ENCODE results near the gene IGLL5.
"Not testable (repeated sequence)": the region's sequence is repeated elsewhere in the genome, so short reads cannot be mapped to it uniquely, and the experiment has no call there.

The IGLL5 gene

DNA sequence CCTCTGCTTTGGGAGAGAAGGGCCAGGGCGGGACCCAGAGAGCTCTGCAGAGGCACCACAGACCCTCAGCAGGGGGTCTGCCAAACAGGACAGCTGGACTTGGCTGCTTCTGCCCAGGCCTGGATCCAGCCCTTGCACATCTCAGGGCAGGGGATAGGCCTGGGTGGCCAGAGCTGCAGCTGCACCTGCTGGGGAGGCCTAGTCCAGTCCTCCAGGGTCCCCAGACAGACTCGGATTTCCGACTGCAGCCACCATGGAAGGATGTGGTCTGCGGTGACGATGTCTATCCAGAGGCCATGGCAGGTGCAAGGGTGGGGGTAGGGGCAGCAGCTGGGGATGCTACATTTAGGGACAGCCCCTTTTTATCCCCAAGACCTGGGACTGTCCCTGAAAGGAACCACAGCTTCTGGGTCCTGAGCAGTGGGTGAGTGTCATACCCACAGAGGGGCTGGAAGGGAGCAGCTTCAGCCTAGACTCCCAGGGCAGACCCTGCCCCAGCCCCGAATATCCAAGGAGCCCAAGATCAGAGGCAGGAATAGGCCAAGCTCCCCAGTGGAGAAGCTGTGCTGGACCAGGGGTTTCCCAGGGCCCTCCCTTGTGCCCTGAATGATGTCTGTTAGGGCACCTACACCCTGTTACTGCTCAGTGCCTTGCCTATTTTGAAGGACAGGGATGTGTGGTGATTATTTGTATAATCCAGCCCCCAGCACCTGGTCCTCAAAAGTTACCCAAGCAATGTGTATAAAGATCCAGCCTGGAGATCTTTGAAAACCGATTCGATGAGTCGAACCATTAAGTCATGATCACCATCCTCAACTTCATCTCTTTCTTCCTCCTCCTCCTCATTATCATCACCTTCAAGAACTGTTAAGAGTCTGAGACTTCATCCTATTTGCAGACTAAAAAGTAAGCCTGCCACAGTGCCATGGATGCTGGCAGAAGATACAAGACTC, 2.5 kb upstream of the IGLL5 start:
- peak; percentile 80 for DNase-seq

DNA sequence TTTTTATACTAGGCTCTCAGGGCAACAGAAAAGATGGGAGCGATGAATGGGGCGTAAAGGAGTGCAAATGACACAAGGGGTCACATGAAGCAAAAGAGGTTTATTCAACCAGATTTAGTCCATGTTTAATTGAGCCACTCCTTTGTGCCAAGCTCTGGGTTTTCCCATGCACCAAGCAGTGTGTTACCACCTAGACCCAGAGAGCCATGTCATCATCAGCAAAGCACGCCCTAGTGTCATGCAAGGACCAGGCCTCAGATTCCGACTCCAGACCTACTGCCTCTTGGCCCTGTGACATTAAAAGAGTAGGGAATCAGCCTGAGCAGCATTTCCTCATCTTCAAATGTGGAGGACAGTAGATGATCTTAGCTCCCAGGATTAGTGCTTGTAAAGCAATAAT, 1.1 kb upstream of the IGLL5 start:
- no peak for DNase-seq

DNA sequence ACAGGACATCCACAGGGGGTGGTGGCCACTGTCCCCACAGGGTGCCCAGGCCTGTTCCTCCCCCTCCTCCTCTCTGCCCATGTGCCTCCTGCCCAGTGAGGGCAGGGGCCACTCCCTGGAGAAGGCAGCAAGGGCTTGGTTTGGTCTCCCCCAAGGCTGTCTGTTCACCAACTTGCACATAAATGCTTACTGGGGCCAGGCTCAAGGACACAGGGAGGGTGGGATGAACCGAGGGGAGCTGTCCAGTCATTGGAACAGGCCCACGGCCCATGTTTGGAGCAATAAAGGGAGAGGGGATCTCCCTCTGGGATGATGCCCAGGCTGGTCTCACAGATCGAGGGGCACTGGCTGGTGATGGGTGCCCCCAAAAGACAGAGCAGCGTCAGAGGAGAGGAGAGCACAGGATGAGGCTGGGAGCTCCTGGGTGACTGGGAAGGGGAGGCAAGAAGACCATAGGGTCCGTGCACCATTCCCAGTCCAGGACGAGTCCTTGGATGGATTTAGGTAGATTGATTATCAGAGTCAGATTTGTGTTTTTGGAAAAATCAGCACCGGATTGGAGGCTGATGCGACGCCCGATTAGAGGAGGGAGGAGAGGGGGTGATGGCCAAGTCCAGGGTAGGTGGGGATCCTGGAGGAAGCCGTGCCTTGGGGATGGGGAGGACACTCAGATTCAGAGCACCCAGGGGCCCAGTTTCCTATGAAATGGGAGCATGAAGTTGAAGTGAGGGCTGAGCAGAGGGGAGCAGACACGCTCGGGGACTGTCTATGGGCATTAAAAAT, 1.1 kb downstream of the IGLL5 start:
- no peak for DNase-seq

DNA sequence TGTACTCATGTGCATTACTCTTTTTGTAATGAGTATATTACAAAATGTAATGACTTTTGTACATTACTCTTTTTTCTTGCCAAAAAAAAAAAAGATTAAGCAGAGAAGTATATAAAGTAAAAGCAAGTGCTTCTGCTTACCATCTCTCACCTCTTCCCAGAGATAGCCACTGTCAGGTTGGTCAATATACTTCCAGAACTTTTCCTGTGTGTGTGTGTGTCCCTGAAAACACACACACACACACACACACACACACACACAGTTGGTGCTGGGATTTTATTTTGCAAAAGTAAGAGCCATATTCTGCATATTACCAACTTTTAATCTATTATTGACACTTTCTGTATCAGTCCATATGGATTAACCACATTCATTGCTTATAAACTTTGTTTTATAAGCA, 2.5 kb downstream of the IGLL5 start:
- DNase-seq = no peak

DNA sequence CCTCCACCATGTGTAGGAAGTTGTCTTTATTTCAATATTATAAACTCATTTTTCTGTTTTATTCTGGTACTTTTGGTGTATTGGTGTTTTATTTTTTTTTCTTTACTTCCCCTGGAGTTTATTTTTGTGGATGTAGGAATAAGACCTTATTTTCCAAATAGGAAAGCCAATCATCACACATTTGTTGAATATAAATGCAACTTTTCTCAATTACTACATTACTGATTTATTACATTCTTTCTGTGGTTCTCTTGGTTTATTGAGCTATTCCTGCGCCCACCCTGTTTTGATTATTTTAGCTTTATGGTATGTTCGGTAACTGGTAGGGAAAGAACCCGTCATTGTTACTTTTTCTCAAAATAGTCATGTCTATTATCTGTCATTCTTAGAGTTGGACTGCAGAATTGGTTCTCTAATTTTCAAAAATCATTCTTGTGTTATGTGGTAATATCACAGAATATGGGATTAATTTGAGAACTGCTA, 3.6 kb downstream of the IGLL5 start:
- DNase-seq = no peak

DNA sequence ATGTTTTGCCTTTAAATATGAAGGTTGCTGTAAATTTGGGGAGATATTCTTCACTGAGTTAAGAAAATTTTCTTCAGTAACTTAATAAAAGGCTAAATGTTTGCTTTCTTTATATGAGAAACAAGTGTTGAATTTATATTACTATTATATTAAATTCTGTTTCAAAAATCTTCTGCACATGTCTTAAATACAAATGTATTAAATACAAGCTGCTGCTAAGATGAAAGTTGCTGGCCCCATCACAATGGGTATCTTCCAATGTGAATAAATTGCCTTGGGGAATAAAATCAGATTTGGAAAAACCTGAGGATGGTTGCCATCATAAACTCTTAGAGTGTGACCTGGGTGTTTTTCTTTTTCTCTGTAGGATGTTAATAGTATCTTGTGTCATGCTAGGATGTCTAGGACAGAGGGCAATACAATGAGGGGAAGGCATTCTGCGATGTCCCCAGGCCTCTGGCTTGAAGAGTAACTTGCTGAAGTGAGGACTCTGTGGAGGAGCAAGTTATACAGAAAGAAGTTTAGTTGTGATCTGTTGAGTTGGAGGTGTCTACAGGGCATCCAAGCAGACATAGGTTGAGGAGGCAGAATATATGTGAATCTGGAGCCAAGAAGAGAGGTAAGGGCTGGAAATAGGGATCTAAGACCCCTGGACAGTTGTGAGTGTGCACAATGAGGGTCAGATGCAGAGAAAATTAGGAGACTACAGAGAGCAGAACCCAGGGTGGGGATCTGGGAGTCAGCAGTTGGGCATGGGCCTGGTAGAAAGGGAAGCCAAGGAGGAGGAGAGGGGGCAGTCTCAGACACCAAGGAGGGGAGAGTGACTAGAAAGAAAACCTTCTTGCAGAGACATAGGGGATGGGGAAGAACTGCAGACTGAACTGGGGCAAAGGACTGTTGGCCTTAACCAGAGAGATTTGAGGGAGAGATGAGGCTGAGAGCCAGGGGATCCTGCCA, 4.8 kb downstream of the IGLL5 start:
- no peak for DNase-seq

DNA sequence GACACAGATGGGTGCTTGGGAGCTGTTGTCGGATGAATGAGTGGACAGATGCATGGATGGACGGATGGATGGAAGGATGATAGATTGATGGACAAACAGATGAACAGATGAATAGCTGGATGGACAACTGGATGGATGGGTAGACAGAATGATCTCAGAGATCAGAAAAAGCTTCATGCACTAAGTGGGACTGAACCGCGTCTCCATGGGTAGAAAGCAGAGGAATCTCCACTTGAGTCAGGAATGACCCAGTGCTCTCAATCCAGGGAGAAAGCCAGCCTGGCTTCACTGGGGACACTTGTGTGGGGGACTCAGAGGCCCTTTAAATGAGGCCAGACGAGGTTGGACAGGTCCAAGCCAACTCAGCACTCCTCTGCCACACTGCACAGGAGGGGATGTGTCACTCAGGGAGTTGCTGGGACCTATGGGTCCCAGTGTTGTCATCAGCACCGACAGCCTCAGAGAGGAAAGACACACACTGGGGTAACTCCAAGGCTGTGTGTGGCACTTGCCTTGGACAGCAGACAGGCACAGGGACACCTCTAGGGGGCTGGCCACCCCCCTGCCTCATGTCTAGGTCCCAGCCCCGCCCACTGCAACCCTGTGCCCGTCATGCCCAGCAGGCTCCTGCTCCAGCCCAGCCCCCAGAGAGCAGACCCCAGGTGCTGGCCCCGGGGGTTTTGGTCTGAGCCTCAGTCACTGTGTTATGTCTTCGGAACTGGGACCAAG, 5.6 kb downstream of the IGLL5 start:
- no peak for DNase-seq

DNA sequence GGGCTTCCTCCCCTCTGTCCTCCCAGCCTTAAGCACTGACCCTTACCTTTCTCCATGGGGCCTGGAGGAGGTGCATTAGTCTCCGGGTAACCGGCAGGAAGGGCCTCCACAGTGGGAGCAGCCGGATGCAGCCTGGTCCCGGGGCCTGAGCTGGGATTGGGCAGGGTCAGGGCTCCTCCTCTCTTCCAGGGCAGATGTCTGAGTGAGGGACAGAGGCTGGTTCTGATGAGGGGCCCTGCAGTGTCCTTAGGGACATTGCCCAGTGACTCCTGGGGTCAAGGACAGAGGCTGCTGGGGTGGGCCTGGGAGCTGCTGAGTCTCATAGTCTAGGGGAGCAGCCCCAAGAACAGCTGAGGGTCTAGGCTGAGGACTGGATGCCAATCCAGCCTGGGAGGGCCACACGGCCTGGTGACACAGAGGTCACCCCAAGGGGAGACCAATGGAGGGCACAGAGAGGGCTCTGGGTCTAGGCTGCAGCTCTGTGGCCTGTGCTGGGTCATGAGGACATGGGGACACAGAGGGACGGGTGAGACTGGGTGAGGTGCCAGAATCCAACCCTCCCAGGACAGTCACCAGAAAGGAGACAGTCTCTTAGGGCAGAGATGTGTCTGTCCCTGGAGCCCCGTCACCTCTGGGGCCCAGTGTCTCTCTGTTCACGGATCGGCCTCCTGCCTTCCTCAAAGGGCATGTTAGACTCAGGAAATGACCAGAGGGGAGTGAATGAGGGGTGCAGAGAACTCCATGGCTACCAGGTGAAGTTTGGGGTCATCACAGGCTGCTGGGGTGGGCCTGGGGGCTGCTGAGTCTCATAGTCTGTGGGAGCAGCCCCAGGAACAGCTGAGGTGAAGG, 6.5 kb downstream of the IGLL5 start:
- no peak for DNase-seq

DNA sequence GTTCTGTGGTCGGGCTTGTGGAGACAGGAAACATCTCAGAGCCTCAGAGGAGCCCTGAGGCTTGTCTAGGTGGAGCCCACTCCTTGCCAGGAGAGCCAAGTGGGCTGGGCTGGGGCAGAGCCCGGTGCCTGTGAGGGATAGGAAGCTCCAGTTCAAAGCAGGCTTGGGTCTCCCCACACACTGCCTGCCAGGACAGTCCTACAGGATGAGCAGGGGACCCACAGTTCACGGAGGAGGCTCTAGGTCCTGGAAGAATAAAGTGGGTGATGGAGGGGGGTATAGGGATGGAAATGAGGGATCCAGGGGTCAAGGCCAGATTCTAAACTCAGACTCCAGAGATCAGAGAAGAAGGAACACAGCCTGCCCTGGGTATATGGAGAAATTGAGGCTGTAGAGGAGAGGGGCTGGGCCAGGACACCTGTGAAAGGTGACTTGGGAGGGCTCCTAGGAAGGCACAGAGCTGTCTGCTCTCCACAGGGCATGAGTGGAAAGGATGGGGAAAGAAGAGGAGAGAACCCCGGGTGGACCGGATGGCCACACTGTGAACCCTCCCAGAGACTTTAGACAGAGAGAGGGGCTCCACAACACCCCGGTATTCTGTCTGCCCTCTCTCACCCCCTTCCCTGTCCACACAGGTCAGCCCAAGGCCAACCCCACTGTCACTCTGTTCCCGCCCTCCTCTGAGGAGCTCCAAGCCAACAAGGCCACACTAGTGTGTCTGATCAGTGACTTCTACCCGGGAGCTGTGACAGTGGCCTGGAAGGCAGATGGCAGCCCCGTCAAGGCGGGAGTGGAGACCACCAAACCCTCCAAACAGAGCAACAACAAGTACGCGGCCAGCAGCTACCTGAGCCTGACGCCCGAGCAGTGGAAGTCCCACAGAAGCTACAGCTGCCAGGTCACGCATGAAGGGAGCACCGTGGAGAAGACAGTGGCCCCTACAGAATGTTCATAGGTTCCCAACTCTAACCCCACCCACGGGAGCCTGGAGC, 7.4 kb downstream of the IGLL5 start:
- DNase-seq = no peak

DNA sequence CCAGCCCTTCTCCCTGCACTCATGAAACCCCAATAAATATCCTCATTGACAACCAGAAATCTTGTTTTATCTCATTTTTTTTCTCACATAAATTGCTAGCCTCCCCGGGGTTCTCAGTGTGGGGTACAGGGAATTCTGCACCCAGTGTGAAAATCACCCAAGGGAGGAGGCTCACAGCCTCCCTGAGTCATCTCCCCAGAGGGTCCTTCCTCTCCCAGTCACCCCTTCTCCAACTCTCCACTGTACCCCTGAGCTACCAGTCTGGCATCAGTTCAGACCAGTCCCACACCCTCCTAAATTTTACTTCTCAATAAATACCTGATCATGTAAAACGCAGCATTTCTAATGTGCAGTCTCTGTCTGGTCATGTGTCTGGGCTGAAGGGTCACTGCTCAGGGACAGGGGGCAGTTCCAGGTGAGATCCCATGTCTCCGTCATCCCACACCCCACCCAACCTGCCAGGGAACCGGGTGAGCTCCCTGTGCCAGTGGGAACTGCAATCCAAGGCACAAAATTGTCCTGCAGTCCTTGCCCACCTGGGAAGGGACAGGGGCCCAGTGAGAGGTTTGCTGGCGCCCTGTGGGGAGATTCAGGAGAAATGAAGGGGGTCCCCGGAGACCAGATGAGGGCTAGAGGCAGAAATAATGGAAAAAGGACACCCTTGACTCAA, 8.3 kb downstream of the IGLL5 start:
- no peak for DNase-seq

DNA sequence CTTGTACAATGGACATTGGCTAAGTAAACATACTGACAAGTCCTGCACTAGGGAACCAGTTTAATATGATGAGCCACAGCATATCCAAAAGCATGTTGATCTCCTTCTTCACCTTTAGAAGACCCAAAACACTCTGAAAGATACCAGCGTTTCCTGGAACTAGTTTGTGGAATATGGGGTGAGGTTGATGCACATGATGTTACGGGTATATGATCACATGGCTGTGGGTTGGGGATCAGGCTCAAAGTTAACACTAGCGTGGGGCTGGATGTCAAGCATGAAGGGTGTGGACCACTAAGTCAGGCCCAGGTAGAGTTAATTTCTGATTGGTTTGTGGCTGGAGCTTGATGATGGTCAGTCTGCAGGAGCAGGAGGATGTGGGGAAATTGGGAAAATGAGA, 9.0 kb downstream of the IGLL5 start:
- no peak for DNase-seq

DNA sequence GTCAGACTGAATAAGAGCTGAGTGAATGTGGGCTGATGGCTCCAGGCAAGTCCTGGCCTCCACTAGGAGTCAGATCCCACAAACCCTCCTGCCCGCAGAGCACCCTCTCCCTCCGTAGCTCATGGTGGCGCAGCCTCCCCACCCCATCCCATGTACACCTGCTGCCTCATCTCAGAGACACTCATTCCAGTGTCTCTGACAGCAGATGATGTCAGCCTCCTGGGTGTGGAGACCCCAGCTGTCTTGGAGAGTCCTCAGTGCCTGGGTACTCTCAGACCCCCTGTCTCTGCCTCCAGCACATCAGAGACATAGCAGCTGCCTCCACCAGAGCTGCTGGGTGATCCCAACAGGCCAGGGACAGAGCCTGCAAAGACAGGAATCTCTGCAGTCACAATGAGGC, 9.5 kb downstream of the IGLL5 start:
- no peak for DNase-seq

DNA sequence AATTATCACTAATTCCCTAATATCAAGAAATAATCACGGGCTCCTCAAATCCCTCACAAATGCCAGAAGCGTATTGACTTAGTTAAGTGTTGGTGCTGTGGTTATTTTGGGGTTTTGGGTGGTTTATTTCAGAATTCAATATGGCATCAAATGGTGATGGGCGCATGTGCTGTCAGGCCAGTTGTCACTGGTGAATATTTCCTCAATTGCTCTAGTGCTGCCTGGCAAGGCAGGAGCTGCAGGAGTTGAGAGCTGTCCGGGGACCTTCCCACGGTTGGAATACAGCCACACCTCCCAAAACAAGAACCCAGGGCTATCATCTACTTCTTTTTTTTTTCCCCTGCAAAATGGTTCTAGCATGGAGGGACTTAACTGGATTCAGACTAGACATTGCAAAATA, 10.3 kb downstream of the IGLL5 start:
- no peak for DNase-seq

DNA sequence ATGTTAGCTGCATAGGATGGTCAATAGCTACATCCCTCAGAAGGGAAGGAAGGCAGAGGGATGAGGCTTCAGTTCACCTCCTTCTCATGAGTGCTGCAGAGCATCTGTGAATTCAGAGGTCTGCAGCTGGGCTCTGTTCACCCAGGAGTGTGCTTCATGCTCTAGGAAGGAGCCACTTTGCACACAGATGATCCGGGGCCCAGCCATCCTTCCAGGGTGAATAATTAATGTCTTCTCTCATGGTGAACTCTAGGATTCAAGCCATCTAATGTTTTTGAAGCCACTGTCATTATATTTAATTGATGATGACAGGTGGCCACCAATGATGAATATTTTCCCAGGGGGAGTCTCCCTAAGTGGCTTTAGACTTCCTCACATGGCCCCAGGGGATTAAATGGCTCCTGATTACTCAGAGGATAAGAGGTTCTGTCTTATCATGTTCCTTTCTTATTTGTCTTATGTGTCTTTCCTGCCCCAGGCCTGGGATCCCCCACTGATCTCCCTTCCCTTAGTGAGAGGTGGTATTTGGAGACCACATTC, 10.9 kb downstream of the IGLL5 start:
- not testable (repeated sequence) for DNase-seq

DNA sequence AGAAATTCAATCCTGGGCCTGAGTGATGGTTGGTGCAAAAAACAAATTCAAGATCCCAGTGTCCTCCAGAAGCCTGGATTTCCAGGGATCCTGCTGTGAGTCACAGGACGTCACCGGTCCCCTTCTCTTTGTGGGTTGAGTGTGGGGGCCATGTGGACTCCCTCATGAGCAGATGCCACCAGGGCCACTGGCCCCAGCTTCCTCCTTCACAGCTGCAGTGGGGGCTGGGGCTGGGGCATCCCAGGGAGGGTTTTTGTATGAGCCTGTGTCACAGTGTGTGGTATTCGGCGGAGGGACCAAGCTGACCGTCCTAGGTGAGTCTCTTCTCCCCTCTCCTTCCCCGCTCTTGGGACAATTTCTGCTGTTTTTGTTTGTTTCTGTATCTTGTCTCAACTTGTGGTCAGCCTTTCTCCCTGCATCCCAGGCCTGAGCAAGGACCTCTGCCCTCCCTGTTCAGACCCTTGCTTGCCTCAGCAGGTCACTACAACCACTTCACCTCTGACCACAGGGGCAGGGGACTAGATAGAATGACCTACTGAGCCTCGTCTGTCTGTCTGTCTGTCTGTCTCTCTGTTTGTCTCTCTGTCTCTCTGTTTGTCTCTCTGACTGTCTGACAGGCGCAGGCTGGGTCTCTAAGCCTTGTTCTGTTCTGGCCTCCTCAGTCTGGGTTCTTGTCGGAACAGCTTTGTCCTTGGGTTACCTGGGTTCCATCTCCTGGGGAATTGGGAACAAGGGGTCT, 11.9 kb downstream of the IGLL5 start:
- DNase-seq = not testable (repeated sequence)

DNA sequence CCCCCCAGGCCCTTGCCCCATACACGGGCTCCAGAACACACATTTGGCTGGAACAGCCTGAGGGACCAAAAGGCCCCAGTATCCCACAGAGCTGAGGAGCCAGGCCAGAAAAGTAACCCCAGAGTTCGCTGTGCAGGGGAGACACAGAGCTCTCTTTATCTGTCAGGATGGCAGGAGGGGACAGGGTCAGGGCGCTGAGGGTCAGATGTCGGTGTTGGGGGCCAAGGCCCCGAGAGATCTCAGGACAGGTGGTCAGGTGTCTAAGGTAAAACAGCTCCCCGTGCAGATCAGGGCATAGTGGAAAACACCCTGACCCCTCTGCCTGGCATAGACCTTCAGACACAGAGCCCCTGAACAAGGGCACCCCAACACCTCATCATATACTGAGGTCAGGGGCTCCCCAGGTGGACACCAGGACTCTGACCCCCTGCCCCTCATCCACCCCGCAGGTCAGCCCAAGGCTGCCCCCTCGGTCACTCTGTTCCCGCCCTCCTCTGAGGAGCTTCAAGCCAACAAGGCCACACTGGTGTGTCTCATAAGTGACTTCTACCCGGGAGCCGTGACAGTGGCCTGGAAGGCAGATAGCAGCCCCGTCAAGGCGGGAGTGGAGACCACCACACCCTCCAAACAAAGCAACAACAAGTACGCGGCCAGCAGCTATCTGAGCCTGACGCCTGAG, 13.1 kb downstream of the IGLL5 start:
- DNase-seq = not testable (repeated sequence)

DNA sequence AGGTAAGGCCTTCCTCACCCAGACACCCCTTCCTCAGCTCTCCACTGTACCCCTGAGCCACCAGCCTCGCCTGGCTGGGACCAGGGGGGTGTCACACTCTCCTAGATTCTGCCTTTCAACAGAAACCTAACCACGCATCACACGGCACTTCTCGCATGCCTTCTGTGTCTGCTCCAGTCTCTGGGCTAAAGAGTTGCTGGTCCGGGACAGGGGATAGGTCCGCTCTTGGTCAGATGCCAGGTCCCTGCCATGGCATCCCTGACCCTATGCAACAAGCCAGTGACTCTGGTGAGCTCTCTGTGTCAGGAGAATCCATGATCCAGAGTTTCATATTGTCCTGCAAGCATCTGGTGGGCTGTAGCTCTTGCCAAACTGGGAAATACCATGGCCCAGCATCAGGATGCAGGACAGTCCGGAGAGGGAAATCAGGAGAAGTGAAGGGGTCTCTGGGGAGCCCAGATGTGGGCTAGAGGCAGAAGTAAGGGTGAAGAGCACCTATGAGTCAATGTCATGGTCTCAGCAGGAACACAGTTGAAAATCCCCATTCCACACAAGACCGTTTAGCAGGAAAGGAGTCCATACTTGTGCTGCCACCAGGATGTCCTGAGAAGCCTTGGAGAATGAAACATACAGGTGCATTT, 14.1 kb downstream of the IGLL5 start:
- DNase-seq = no peak

Measured in CD4-positive, alpha-beta T cell treated with Interferon gamma for 1 hour (primary cell).